A549 (cell line): Measurements from ENCODE around the gene NFIA.

Experiments
- BCL3 ChIP-seq: fragments of >200 bp; sonication (Bioruptor Twin); formaldehyde crosslinking; IDR thresholded peaks from 3 replicates; pipeline ENCODE4 v1.6.1; 2016
- CTCF ChIP-seq: fragments of >200 bp; sonication (Bioruptor Twin); formaldehyde crosslinking; IDR thresholded peaks from 3 replicates; pipeline ENCODE4 v1.5.1; 2016
- ESRRA ChIP-seq: fragments of 150-350 bp; IDR thresholded peaks from 2 replicates; pipeline ENCODE4 v1.6.1; 2014; ENCODE audit warnings: mild to moderate bottlenecking, low read length, borderline replicate concordance
- HDAC2 ChIP-seq: fragments of 200-600 bp; sonication (generic); IDR thresholded peaks from 2 replicates; pipeline ENCODE4 v1.6.1; 2016
- POLR2A ChIP-seq: IDR thresholded peaks from 2 replicates; pipeline ENCODE4 v1.6.1; 2012; ENCODE audit warnings: mild to moderate bottlenecking, low read length
- POLR2AphosphoS2 ChIP-seq: conservative IDR thresholded peaks from 2 replicates; pipeline ENCODE4 v1.6.1; 2012; ENCODE audit warnings: low read length, improper control_type of control experiment, inconsistent platforms
- REST ChIP-seq: fragments of 200-600 bp; sonication (generic); IDR thresholded peaks from 2 replicates; pipeline ENCODE4 v1.6.1; 2016; ENCODE audit warnings: antibody characterized with exemption, mild to moderate bottlenecking, moderate library complexity
- RFX5 ChIP-seq: fragments of 450-650 bp; IDR thresholded peaks from 2 replicates; pipeline ENCODE4 v1.7.1; 2014; ENCODE audit warnings: antibody characterized with exemption, mild to moderate bottlenecking, moderate library complexity
- SMC3 ChIP-seq: fragments of >200 bp; sonication (Bioruptor Twin); formaldehyde crosslinking; IDR thresholded peaks from 3 replicates; pipeline ENCODE4 v1.6.1; 2018; ENCODE audit warnings: inconsistent platforms
- TP53 ChIP-seq: fragments of 250-450 bp; sonication (Bioruptor Pico); IDR thresholded peaks from 2 replicates; pipeline ENCODE4 v1.5.0; 2021; ENCODE audit warnings: mild to moderate bottlenecking, moderate library complexity
- USF2 ChIP-seq: fragments of 450-650 bp; IDR thresholded peaks from 2 replicates; pipeline ENCODE4 v1.6.1; 2014; ENCODE audit warnings: antibody characterized with exemption
- ZNF302 ChIP-seq: fragments of 250-450 bp; sonication (Bioruptor Pico); IDR thresholded peaks from 2 replicates; pipeline ENCODE4 v1.9.0; 2021; ENCODE audit warnings: inconsistent platforms, mild to moderate bottlenecking, moderate library complexity

GRCh38 chr1:61361931-61362330 lies 279.6 kb downstream of the NFIA start:
- TF ChIP-seq CTCF: no peak
- TF ChIP-seq TP53 (CRISPR knock-in tag): no peak
- no peak for TF ChIP-seq SMC3
- TF ChIP-seq ESRRA: no peak
- TF ChIP-seq POLR2A: no peak
- TF ChIP-seq BCL3: no peak
- no peak for TF ChIP-seq ZNF302
- no peak for TF ChIP-seq RFX5
- TF ChIP-seq POLR2AphosphoS2: no peak
- TF ChIP-seq HDAC2: no peak
- no peak for TF ChIP-seq REST
- no peak for TF ChIP-seq USF2
